Skin epidermis (tissue), 12 donors: ENCODE results near the gene SLC43A2.
A peak's percentile ranks its signal among the peaks of the same experiment; 100 is the strongest.

Experiments
- H3K27ac ChIP-seq, 21 experiments: fragments of 200-600 bp; sonication (generic) in 11 of 21; one replicate each; pipeline ENCODE4 v1.5.0; 2020; ENCODE audit warnings: mild to moderate bottlenecking in 3 of 21, inconsistent platforms in 2 of 21, moderate library complexity in 2 of 21
- H3K4me3 ChIP-seq, 7 experiments: fragments of 200-600 bp; sonication (generic) in 2 of 7; one replicate each; pipeline ENCODE4 v1.5.0; 2020; ENCODE audit warnings: inconsistent platforms in 2 of 7, mild to moderate bottlenecking in 2 of 7, moderate library complexity in 1 of 7

The SLC43A2 gene

GRCh38 chr17:1571341-1571704, 57.3 kb downstream of the SLC43A2 start:
- Histone ChIP-seq H3K27ac (no peak overlapping the region), H3K4me3 (no peak overlapping the region)

GRCh38 chr17:1568950-1569810, 59.5 kb downstream of the SLC43A2 start:
- Histone ChIP-seq H3K27ac (no peak overlapping the region), H3K4me3 (no peak overlapping the region)

- no peak overlapping the region for H3K4me3 ChIP-seq
- peak overlapping the region in 7 of 21 experiments; percentile 13 to 81 (median 43) for H3K27ac ChIP-seq
Observed at GRCh38 chr17:1566505-1567199, 62.0 kb downstream of the SLC43A2 start.

GRCh38 chr17:1565877-1566276, 62.8 kb downstream of the SLC43A2 start:
- H3K4me3 ChIP-seq: no peak overlapping the region
- peak overlapping the region in 2 of 21 experiments; percentile 50 to 81 for H3K27ac ChIP-seq

- no peak overlapping the region for H3K27ac ChIP-seq
- H3K4me3 ChIP-seq: no peak overlapping the region
Observed at GRCh38 chr17:1563786-1564613, 64.6 kb downstream of the SLC43A2 start.

GRCh38 chr17:1563471-1563785, 65.2 kb downstream of the SLC43A2 start:
- Histone ChIP-seq H3K4me3 (peak overlapping the region in 1 of 7 experiments; percentile 24), H3K27ac (peak overlapping the region in 1 of 21 experiments; percentile 34)

- H3K27ac ChIP-seq: peak overlapping the region; percentile 71 to 98 (median 92)
- peak overlapping the region; percentile 60 to 94 (median 90) for H3K4me3 ChIP-seq
Observed at GRCh38 chr17:1562176-1562643, 66.4 kb downstream of the SLC43A2 start.

- peak overlapping the region; percentile 60 to 94 (median 90) for H3K4me3 ChIP-seq
- H3K27ac ChIP-seq: peak overlapping the region; percentile 71 to 98 (median 92)
Observed at GRCh38 chr17:1561420-1562175, 67.0 kb downstream of the SLC43A2 start.

GRCh38 chr17:1560858-1561355, 67.7 kb downstream of the SLC43A2 start:
- peak overlapping the region in 4 of 21 experiments; percentile 94 to 98 (median 95) for H3K27ac ChIP-seq
- H3K4me3 ChIP-seq: peak overlapping the region in 5 of 7 experiments; percentile 60 to 94 (median 90)

GRCh38 chr17:1560101-1560857, 68.4 kb downstream of the SLC43A2 start:
- Histone ChIP-seq H3K4me3 (peak overlapping the region in 1 of 7 experiments; percentile 94), H3K27ac (peak overlapping the region in 2 of 21 experiments; percentile 26 to 96)

- Histone ChIP-seq H3K4me3 (no peak overlapping the region), H3K27ac (peak overlapping the region in 3 of 21 experiments; percentile 6 to 87 (median 65))
Observed at GRCh38 chr17:1559047-1560043, 69.3 kb downstream of the SLC43A2 start.

GRCh38 chr17:1558401-1558800, 70.2 kb downstream of the SLC43A2 start:
- Histone ChIP-seq H3K27ac (peak overlapping the region in 9 of 21 experiments; percentile 42 to 87 (median 77)), H3K4me3 (no peak overlapping the region)

- Histone ChIP-seq H3K27ac (peak overlapping the region in 19 of 21 experiments; percentile 31 to 87 (median 76)), H3K4me3 (no peak overlapping the region)
Observed at GRCh38 chr17:1557355-1558095, 71.1 kb downstream of the SLC43A2 start.

GRCh38 chr17:1555651-1556471, 72.8 kb downstream of the SLC43A2 start:
- no peak overlapping the region for H3K4me3 ChIP-seq
- peak overlapping the region in 16 of 21 experiments; percentile 17 to 87 (median 72) for H3K27ac ChIP-seq

- H3K4me3 ChIP-seq: no peak overlapping the region
- H3K27ac ChIP-seq: peak overlapping the region in 16 of 21 experiments; percentile 11 to 87 (median 58)
Observed at GRCh38 chr17:1554751-1555540, 73.7 kb downstream of the SLC43A2 start.
